ENCODE data around the gene TCTN2. TPM values are rescaled to one million over a fixed set of nuclear protein-coding genes. Genes with fewer than 3 reads are reported as not detected.

TCTN2 gene
- total RNA-seq, 1 donor from 2014 or later: 17.9 TPM

- no peak for DNase-seq
These were observed 71.1 kb downstream of the TCTN2 start for GRCh38 chr12:123741937-123742572.

- DNase-seq: no peak
These were observed 72.1 kb downstream of the TCTN2 start for GRCh38 chr12:123743002-123743401.

- no peak for DNase-seq
These were observed 73.9 kb downstream of the TCTN2 start for GRCh38 chr12:123744836-123745235.

- no peak for DNase-seq
These were observed 76.4 kb downstream of the TCTN2 start for GRCh38 chr12:123747309-123747708.

GRCh38 chr12:123748161-123748560 is 77.2 kb downstream of the TCTN2 start:
- DNase-seq: no peak

- no peak for DNase-seq
These were observed 77.7 kb downstream of the TCTN2 start for GRCh38 chr12:123748661-123749060.

- no peak for DNase-seq
These were observed 78.4 kb downstream of the TCTN2 start for GRCh38 chr12:123749355-123749754.

- DNase-seq: no peak
These were observed 79.3 kb downstream of the TCTN2 start for GRCh38 chr12:123750159-123750656.

GRCh38 chr12:123752046-123752445 is 81.1 kb downstream of the TCTN2 start:
- no peak for DNase-seq

GRCh38 chr12:123754041-123754772 is 83.3 kb downstream of the TCTN2 start:
- DNase-seq: no peak

GRCh38 chr12:123757561-123757960 is 86.6 kb downstream of the TCTN2 start:
- no peak for DNase-seq

Other genes starting within 250 kb of the TCTN2 start
- gene RILPL2, start 234.4 kb upstream of the TCTN2 start, total RNA-seq: 0.78 TPM
- 25.4 TPM for gene SNRNP35, start 213.0 kb upstream of the TCTN2 start, total RNA-seq
- gene RILPL1, start 137.4 kb upstream of the TCTN2 start, total RNA-seq: 4.8 TPM
- 244 TPM for gene TMED2, start 86.6 kb upstream of the TCTN2 start, total RNA-seq
- gene DDX55, start 69.0 kb upstream of the TCTN2 start, total RNA-seq: 21.5 TPM
- gene EIF2B1, start 37.4 kb upstream of the TCTN2 start, total RNA-seq: 27.1 TPM
- 38.7 TPM for gene GTF2H3, start 37.3 kb upstream of the TCTN2 start, total RNA-seq
- gene ATP6V0A2, start 41.2 kb downstream of the TCTN2 start, total RNA-seq: 32.4 TPM
- 22.6 TPM for gene DNAH10, start 91.2 kb downstream of the TCTN2 start, total RNA-seq